Activated CD8-positive, alpha-beta memory T cell treated with anti-CD3 and anti-CD28 coated beads, Interleukin-2, amount 50 U/mL, for 4 hours (primary cell): ENCODE measurements around the gene BRWD1.
A peak's percentile ranks its signal among the peaks of the same experiment; 100 is the strongest.

Source experiments
- DNase-seq: peaks from one replicate; pipeline ENCODE4 v3.0.0-alpha.2; 2020

Gene BRWD1

GRCh38 chr21:39196310-39196709 is 117.1 kb downstream of the BRWD1 start:
- no peak for DNase-seq

GRCh38 chr21:39193380-39193779 is 120.1 kb downstream of the BRWD1 start:
- DNase-seq = no peak

GRCh38 chr21:39189857-39190604 is 123.4 kb downstream of the BRWD1 start:
- DNase-seq = no peak

GRCh38 chr21:39188521-39189139 is 124.8 kb downstream of the BRWD1 start:
- no peak for DNase-seq

GRCh38 chr21:39187141-39187540 is 126.3 kb downstream of the BRWD1 start:
- no peak for DNase-seq

- no peak for DNase-seq
Observed at GRCh38 chr21:39186676-39187075, 126.8 kb downstream of the BRWD1 start.

- no peak for DNase-seq
Observed at GRCh38 chr21:39185157-39185556, 128.3 kb downstream of the BRWD1 start.

- no peak for DNase-seq
Observed at GRCh38 chr21:39184050-39184980, 129.1 kb downstream of the BRWD1 start.

GRCh38 chr21:39183272-39184049 is 130.0 kb downstream of the BRWD1 start, which contains the start of gene PSMG1:
Gene PSMG1, minus strand, starts transcription at chr21:39183451. Its CDS starts 66 bp downstream, at chr21:39183385.
- DNase-seq = peak; percentile 96

GRCh38 chr21:39182484-39183271 is 130.8 kb downstream of the BRWD1 start:
- no peak for DNase-seq

GRCh38 chr21:39182016-39182415 is 131.4 kb downstream of the BRWD1 start:
- DNase-seq = no peak

- DNase-seq = no peak
Observed at GRCh38 chr21:39181205-39181818, 132.1 kb downstream of the BRWD1 start.

GRCh38 chr21:39180429-39181019 is 132.9 kb downstream of the BRWD1 start:
- no peak for DNase-seq

GRCh38 chr21:39178421-39178820 is 135.0 kb downstream of the BRWD1 start:
- no peak for DNase-seq

GRCh38 chr21:39176271-39176709 is 137.1 kb downstream of the BRWD1 start:
- no peak for DNase-seq

- DNase-seq = no peak
Observed at GRCh38 chr21:39175665-39176064, 137.8 kb downstream of the BRWD1 start.

- no peak for DNase-seq
Observed at GRCh38 chr21:39175154-39175553, 138.3 kb downstream of the BRWD1 start.

GRCh38 chr21:39173716-39174680 is 139.4 kb downstream of the BRWD1 start:
- DNase-seq = no peak

GRCh38 chr21:39169906-39170305 is 143.5 kb downstream of the BRWD1 start:
- DNase-seq = no peak

GRCh38 chr21:39168800-39169199 is 144.6 kb downstream of the BRWD1 start:
- DNase-seq = no peak
